OCI-LY1 (cell line): ENCODE measurements around the gene PLPPR4.

ENCODE experiments used
- H2AFZ ChIP-seq: fragments of 200-600 bp; sonication (generic), shearing (Covaris generic); 2 replicates; pipeline ENCODE4 v1.6.0; 2014; ENCODE audit warnings: antibody characterized with exemption, mild to moderate bottlenecking, low read length
- H3F3A ChIP-seq: fragments of 200-600 bp; sonication (generic), shearing (Covaris generic); 2 replicates; pipeline ENCODE4 v1.6.0; 2014; ENCODE audit warnings: mild to moderate bottlenecking, antibody characterized with exemption, low read length, moderate library complexity; ENCODE audit not compliant: insufficient read depth
- H3K27ac ChIP-seq: fragments of 200-600 bp; sonication (generic); 2 replicates; pipeline ENCODE4 v1.5.1; 2014; ENCODE audit warnings: low read length, mixed run types, mild to moderate bottlenecking, low read depth; ENCODE audit not compliant: poor library complexity, severe bottlenecking
- H3K27me3 ChIP-seq: fragments of 200-600 bp; sonication (generic); 2 replicates; pipeline ENCODE4 v1.6.0; 2014; ENCODE audit warnings: antibody characterized with exemption, mild to moderate bottlenecking, low read length, moderate library complexity; ENCODE audit not compliant: insufficient read depth
- H3K36me3 ChIP-seq: fragments of 200-600 bp; sonication (generic); 2 replicates; pipeline ENCODE4 v1.6.1; 2014; ENCODE audit warnings: mild to moderate bottlenecking, antibody characterized with exemption, low read length, moderate library complexity, mixed read lengths; ENCODE audit not compliant: insufficient read depth
- H3K4me1 ChIP-seq: fragments of 200-600 bp; sonication (generic); 2 replicates; pipeline ENCODE4 v1.5.1; 2014; ENCODE audit warnings: mild to moderate bottlenecking, low read length, moderate library complexity; ENCODE audit not compliant: insufficient read depth, severe bottlenecking
- H3K4me2 ChIP-seq: fragments of 200-600 bp; sonication (generic), shearing (Covaris generic); 2 replicates; pipeline ENCODE4 v1.6.1; 2014; ENCODE audit warnings: low read length
- H3K4me3 ChIP-seq: fragments of 200-600 bp; sonication (generic); 2 replicates; pipeline ENCODE4 v1.5.1; 2014; ENCODE audit warnings: low read length, low read depth, mild to moderate bottlenecking, mixed read lengths; ENCODE audit not compliant: poor library complexity, severe bottlenecking
- H3K79me2 ChIP-seq: fragments of 200-600 bp; shearing (Covaris generic); 2 replicates; pipeline ENCODE4 v1.6.1; 2016; ENCODE audit warnings: mixed run types, low read length, mixed read lengths; ENCODE audit not compliant: insufficient read depth
- H3K9ac ChIP-seq: fragments of 200-600 bp; sonication (generic), shearing (Covaris generic); 2 replicates; pipeline ENCODE4 v1.6.1; 2014; ENCODE audit warnings: mild to moderate bottlenecking, low read length, mixed read lengths
- H3K9me2 ChIP-seq: fragments of 200-600 bp; sonication (generic), shearing (Covaris generic); 2 replicates; pipeline ENCODE4 v1.6.1; 2014; ENCODE audit warnings: low read depth, mild to moderate bottlenecking, low read length, mixed read lengths
- H3K9me3 ChIP-seq: fragments of 200-600 bp; shearing (Covaris generic); 2 replicates; pipeline ENCODE4 v1.6.1; 2014; ENCODE audit warnings: low read length, mixed read lengths
- H4K20me1 ChIP-seq: fragments of 200-600 bp; sonication (generic), shearing (Covaris generic); 2 replicates; pipeline ENCODE4 v1.6.0; 2016; ENCODE audit warnings: mild to moderate bottlenecking, low read length; ENCODE audit not compliant: insufficient read depth
- CTCF ChIP-seq: fragments of 200-600 bp; sonication (generic), shearing (Covaris generic); IDR thresholded peaks from 2 replicates; pipeline ENCODE4 v1.5.1; 2017; ENCODE audit warnings: mild to moderate bottlenecking, antibody characterized with exemption, low read length, moderate library complexity, mixed read lengths
- EZH2 ChIP-seq: fragments of 200-600 bp; sonication (generic), shearing (Covaris generic); IDR thresholded peaks from 2 replicates; pipeline ENCODE4 v1.8.0; 2017; ENCODE audit warnings: borderline replicate concordance, mixed run types, mild to moderate bottlenecking, antibody characterized with exemption, low read length, moderate library complexity, mixed read lengths

PLPPR4 gene

GRCh38 chr1:99327357-99327756 is 63.1 kb downstream of the PLPPR4 start:
- H3K4me1 ChIP-seq, result no peaks in the 10 kb centered on the region
- no peaks in the 10 kb centered on the region for H3K9me3 ChIP-seq
- no peaks in the 10 kb centered on the region for H3K27me3 ChIP-seq
- no peak overlapping the region for H3K27ac ChIP-seq
- H2AFZ ChIP-seq, result no peak overlapping the region
- H4K20me1 ChIP-seq, result no peaks in the 10 kb centered on the region
- no peak overlapping the region for H3K9ac ChIP-seq
- no peaks in the 10 kb centered on the region for H3F3A ChIP-seq
- no peak overlapping the region for H3K4me2 ChIP-seq
- no peaks in the 10 kb centered on the region for H3K9me2 ChIP-seq
- no peaks in the 10 kb centered on the region for H3K36me3 ChIP-seq
- H3K4me3 ChIP-seq, result no peak overlapping the region
- no peaks in the 10 kb centered on the region for H3K79me2 ChIP-seq
- TF ChIP-seq CTCF (no peak), EZH2 (no peak)

GRCh38 chr1:99328171-99328570 is 63.9 kb downstream of the PLPPR4 start:
- H3K79me2 ChIP-seq, result no peaks in the 10 kb centered on the region
- TF ChIP-seq CTCF (no peak), EZH2 (no peak)
- H3K36me3 ChIP-seq, result no peaks in the 10 kb centered on the region
- H3K4me2 ChIP-seq, result no peak overlapping the region
- no peak overlapping the region for H3K27ac ChIP-seq
- H3K9ac ChIP-seq, result no peak overlapping the region
- no peaks in the 10 kb centered on the region for H3K9me3 ChIP-seq
- no peaks in the 10 kb centered on the region for H3K27me3 ChIP-seq
- H4K20me1 ChIP-seq, result no peaks in the 10 kb centered on the region
- H3K4me3 ChIP-seq, result no peak overlapping the region
- no peak overlapping the region for H2AFZ ChIP-seq
- H3K4me1 ChIP-seq, result no peaks in the 10 kb centered on the region
- no peaks in the 10 kb centered on the region for H3F3A ChIP-seq
- no peaks in the 10 kb centered on the region for H3K9me2 ChIP-seq

GRCh38 chr1:99331083-99331482 is 66.8 kb downstream of the PLPPR4 start:
- H3K4me1 ChIP-seq, result no peaks in the 10 kb centered on the region
- TF ChIP-seq CTCF (no peak), EZH2 (no peak)
- H3K4me3 ChIP-seq, result no peak overlapping the region
- H3F3A ChIP-seq, result no peaks in the 10 kb centered on the region
- no peaks in the 10 kb centered on the region for H3K9me3 ChIP-seq
- no peaks in the 10 kb centered on the region for H3K36me3 ChIP-seq
- H3K27me3 ChIP-seq, result no peaks in the 10 kb centered on the region
- H3K79me2 ChIP-seq, result no peaks in the 10 kb centered on the region
- no peak overlapping the region for H3K27ac ChIP-seq
- H2AFZ ChIP-seq, result no peak overlapping the region
- H3K9ac ChIP-seq, result no peak overlapping the region
- no peaks in the 10 kb centered on the region for H3K9me2 ChIP-seq
- H4K20me1 ChIP-seq, result no peaks in the 10 kb centered on the region
- H3K4me2 ChIP-seq, result no peak overlapping the region
